Measurements from ENCODE around the gene NAALADL2. TPM values are rescaled to one million over a fixed set of nuclear protein-coding genes. Genes with fewer than 3 reads are reported as not detected.
A peak's percentile ranks its signal among the peaks of the same experiment; 100 is the strongest.
"Not testable (repeated sequence)": the region's sequence is repeated elsewhere in the genome, so short reads cannot be mapped to it uniquely, and the experiment has no call there.

NAALADL2 gene
- total and polyA plus RNA-seq, 2 of the 13 experiments (the other 11 are each of a cell fraction or from before 2014, with no cell fraction given): 0.08 TPM; not detected in 1

DNA sequence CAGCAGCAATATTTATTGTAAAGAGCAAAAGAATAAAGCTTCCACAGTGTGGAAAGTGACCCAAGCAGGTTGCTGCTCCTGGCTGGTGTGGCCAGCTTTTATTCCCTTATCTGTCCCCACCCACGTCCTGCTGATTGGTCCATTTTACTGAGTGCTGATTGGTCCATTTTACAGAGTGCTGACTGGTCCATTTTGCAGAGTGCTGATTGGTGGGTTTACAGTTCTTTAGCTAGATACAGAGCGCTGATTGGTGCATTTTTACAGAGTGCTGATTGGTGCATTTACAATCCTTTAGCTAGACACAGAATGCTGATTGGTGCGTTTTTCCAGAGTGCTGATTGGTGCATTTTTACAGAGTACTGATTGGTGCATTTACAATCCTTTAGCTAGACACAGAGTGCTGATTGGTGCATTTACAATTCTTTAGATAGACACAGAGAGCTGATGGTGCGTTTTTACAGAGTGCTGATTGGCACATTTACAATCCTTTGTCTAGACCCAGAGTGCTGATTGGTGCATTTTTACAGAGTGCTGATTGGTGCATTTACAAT, 601.8 kb downstream of the NAALADL2 start:
- H3K27me3 ChIP-seq (ENCODE audit: control insufficient read depth in 1 of 2, insufficient read depth in 2 of 2, low read length in 2 of 2); H3K27ac ChIP-seq (ENCODE audit: extremely low read length, insufficient read depth, low read length); BruUV-seq (replicated peaks); FAIRE-seq; H3K9ac ChIP-seq (ENCODE audit: insufficient read depth, low read depth, low read length); H3K4me3 ChIP-seq (replicated peaks in 1 of 3; ENCODE audit: insufficient read depth in 1 of 3, low read depth in 2 of 3, low read length in 3 of 3); intact Hi-C loops (cut with micrococcal nuclease; ENCODE audit: unreplicated experiment); DNase-seq (ENCODE audit: low spot score); ATAC-seq; H3K4me1 ChIP-seq (ENCODE audit: insufficient read depth, low read length); H4K20me1 ChIP-seq (ENCODE audit: insufficient read depth, low read length); in situ Hi-C loops (cut with HindIII; ENCODE audit: extremely low pct_ligation_motif_present, low pct_unique_long_range_greater_than_20kb); H3K36me3 ChIP-seq (replicated peaks in 1 of 2; ENCODE audit: control insufficient read depth in 1 of 2, insufficient read depth in 2 of 2, low read length in 2 of 2); H3K79me2 ChIP-seq (ENCODE audit: insufficient read depth, low read length); POLR2A ChIA-PET; CTCF ChIA-PET (ENCODE audit: low intra/inter-chr PET ratio, low total read pairs); H2AFZ ChIP-seq (ENCODE audit: low read length); H3K4me2 ChIP-seq (ENCODE audit: low read depth, low read length): not testable (repeated sequence)
- peak in 1 of 2 experiments; percentile 30; a peak in 1 of 4 replicates for TF ChIP-seq MAFK (conservative IDR thresholded peaks at IDR 0.05 in 1 of 2, IDR thresholded peaks at IDR 0.05 in 1 of 2; ENCODE audit: low read length in 2 of 2)
- peak; percentile 46 for TF ChIP-seq MAFF (IDR thresholded peaks at IDR 0.05; ENCODE audit: low read depth, low read length)
- peaks cover 22% of the 10 kb centered on the region for H3K9me3 ChIP-seq (ENCODE audit: low read length)
- WGBS (ENCODE audit: low lambda C conversion rate): 0% methylated on average over 4 of the region's 4 CpGs

DNA sequence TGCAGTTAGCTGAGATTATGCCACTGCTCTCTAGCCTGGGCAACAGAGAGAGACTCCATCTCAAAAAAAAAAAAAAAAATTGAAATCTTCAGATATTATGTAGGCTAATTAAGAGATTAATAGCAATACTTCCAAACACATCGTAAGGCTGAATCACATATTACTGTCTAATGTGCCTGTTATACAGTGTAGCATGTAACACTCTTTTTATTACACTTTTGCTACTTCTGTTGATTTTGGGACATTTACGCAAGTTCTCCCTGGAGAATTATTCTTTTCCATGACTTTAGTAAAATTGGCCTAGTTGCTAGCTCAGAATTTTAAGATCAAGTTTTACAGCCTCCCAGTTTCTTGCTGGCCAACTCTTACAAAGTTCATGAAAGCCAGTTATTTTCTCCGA, 605.2 kb downstream of the NAALADL2 start:
- WGBS (ENCODE audit: low lambda C conversion rate): 36% methylated on average over 3 of the region's 3 CpGs
- H2AFZ ChIP-seq (ENCODE audit: low read length): no peak overlapping the region
- no peaks in the 10 kb centered on the region for H3K27me3 ChIP-seq (ENCODE audit: control insufficient read depth in 1 of 2, insufficient read depth in 2 of 2, low read length in 2 of 2)
- BruUV-seq (replicated peaks): no TSS peak
- H3K4me2 ChIP-seq (ENCODE audit: low read depth, low read length): no peak overlapping the region
- no peak overlapping the region for H3K27ac ChIP-seq (ENCODE audit: extremely low read length, insufficient read depth, low read length)
- intact Hi-C loops (cut with micrococcal nuclease; ENCODE audit: unreplicated experiment) (no loop called here), in situ Hi-C loops (cut with HindIII; ENCODE audit: extremely low pct_ligation_motif_present, low pct_unique_long_range_greater_than_20kb) (no loop called here)
- H3K4me3 ChIP-seq (replicated peaks in 1 of 3; ENCODE audit: insufficient read depth in 1 of 3, low read depth in 2 of 3, low read length in 3 of 3): no peak overlapping the region
- no peak overlapping the region for H3K9ac ChIP-seq (ENCODE audit: insufficient read depth, low read depth, low read length)
- TF ChIP-seq, protein P1, sequence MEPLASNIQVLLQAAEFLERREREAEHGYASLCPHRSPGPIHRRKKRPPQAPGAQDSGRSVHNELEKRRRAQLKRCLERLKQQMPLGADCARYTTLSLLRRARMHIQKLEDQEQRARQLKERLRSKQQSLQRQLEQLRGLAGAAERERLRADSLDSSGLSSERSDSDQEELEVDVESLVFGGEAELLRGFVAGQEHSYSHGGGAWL (CRISPR knock-in tag; IDR thresholded peaks at IDR 0.05): no peak
- TF ChIP-seq, protein P2, sequence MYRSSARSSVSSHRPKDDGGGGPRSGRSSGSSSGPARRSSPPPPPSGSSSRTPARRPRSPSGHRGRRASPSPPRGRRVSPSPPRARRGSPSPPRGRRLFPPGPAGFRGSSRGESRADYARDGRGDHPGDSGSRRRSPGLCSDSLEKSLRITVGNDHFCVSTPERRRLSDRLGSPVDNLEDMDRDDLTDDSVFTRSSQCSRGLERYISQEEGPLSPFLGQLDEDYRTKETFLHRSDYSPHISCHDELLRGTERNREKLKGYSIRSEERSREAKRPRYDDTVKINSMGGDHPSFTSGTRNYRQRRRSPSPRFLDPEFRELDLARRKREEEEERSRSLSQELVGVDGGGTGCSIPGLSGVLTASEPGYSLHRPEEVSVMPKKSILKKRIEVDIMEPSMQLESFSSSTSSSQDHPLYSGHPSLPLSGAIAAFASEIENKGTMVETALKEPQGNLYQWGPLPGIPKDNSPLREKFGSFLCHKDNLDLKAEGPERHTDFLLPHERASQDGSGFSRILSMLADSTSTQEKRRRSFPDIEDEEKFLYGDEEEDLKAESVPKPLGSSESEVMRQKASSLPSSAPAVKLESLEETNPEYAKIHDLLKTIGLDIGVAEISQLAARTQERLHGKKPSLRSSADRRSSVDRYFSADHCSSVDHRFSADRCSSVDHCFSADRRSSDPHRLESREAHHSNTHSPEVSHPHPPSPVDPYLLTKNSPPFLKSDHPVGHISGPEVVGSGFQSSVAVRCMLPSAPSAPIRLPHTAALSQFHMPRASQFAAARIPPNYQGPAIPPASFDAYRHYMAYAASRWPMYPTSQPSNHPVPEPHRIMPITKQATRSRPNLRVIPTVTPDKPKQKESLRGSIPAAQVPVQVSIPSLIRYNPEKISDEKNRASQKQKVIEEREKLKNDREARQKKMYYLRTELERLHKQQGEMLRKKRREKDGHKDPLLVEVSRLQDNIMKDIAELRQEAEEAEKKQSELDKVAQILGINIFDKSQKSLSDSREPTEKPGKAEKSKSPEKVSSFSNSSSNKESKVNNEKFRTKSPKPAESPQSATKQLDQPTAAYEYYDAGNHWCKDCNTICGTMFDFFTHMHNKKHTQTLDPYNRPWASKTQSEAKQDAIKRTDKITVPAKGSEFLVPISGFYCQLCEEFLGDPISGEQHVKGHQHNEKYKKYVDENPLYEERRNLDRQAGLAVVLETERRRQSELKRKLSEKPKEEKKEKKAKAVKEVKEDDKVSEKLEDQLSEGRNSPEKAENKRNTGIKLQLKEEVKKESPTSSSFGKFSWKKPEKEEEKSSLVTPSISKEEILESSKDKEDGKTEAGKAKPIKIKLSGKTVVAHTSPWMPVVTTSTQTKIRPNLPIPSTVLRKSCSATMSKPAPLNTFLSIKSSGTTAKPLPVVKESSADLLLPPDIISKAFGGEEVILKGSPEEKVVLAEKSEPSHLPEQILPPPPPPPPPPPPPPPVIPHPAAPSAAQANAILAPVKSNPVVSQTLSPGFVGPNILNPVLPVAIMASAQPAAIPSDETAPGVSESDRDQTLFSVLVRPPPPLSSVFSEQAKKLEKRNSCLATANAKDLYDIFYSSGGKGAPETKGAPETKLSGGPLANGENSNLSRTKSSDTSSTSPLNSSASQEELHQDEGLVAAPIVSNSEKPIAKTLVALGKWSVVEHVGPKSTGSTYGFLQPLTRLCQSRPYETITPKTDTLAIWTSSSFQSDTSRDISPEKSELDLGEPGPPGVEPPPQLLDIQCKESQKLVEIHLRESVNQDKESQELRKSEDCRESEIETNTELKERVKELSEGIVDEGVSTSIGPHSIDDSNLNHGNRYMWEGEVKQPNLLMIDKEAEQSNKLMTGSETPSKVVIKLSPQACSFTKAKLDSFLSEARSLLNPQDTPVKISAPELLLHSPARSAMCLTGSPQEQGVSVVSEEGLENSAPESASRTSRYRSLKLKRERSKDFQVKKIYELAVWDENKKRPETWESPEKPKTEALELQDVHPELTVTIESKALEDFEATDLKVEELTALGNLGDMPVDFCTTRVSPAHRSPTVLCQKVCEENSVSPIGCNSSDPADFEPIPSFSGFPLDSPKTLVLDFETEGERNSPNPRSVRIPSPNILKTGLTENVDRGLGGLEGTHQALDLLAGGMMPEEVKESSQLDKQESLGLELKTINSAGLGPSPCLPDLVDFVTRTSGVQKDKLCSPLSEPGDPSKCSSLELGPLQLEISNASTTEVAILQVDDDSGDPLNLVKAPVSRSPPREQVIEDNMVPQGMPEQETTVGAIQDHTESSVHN (CRISPR knock-in tag; IDR thresholded peaks at IDR 0.05): no peak
- TF ChIP-seq PHF5A (CRISPR knock-in tag; IDR thresholded peaks at IDR 0.05; ENCODE audit: low read depth, unreplicated experiment) (no peak), ZNF550 (CRISPR knock-in tag; IDR thresholded peaks at IDR 0.05; ENCODE audit: borderline replicate concordance) (no peak)
- H3K36me3 ChIP-seq (replicated peaks in 1 of 2; ENCODE audit: control insufficient read depth in 1 of 2, insufficient read depth in 2 of 2, low read length in 2 of 2): no peaks in the 10 kb centered on the region
- no peaks in the 10 kb centered on the region for H3K4me1 ChIP-seq (ENCODE audit: insufficient read depth, low read length)
- no peak for ATAC-seq
- ChIA-PET CTCF (ENCODE audit: low intra/inter-chr PET ratio, low total read pairs) (no interaction called here), POLR2A (no interaction called here)
- DNase-seq (ENCODE audit: low spot score): no peak
- no peak for FAIRE-seq
- H3K79me2 ChIP-seq (ENCODE audit: insufficient read depth, low read length): no peaks in the 10 kb centered on the region
- peaks cover 14% of the 10 kb centered on the region for H3K9me3 ChIP-seq (ENCODE audit: low read length)
- no peaks in the 10 kb centered on the region for H4K20me1 ChIP-seq (ENCODE audit: insufficient read depth, low read length)
